HG03432 (cell line): ENCODE measurements around the gene CACNA1H.

ENCODE experiments used
- ATAC-seq: cut with Tn5 transposase; IDR thresholded peaks from one replicate; pipeline ENCODE4 v1.9.1; 2021; ENCODE audit warnings: mild to moderate bottlenecking, moderate library complexity; ENCODE audit not compliant: unreplicated experiment

The CACNA1H gene

DNA sequence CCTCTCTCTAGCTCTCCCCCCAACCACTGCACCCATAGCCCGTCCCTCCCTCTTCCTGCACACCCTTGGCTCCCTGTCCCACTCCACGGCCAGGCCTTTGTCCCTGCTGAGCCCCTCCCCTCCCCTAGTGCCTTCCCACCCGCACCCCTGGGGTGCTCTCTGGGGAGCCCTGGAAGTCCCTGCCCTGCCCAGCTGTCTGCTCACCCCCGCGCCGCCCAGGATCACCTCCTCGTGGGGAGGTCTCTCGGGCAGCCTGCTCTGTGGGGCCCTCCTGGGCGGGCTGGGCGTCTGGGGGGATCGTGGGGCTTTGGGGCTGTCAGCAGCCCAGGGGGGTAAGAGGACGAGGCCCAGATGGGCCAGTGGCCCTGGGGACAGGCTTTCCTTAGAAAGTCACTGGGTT, 18.1 kb downstream of the CACNA1H start:
- no peak for ATAC-seq

DNA sequence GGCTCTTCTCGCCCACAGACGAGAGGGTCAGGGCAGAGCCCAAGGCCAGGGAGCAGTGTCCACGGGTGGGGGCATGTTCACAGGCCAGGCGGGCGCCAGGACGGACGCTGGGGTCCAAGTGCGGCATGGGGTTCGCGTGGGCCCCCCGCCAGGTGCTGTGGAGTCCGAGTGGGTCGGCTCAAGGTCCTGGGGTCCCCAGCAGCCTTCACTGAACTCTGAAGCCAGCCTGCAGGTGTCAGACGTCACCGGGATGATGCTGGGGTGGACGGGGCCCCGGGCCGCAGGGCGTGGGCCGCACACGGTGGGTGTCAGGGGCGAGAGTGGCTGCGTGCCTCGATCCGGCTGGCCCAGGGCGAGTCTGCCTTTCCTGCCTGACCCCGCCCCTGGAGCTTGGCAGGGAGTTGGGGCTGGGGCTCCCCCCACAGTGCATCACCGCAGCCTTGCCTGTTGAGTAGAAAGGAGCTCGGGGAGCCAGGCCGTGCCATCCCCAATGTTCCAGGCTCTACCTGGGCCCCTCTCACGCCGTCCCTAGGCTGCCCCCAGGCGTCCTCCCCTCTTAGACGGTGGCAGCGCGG, 19.0 kb downstream of the CACNA1H start:
- no peak for ATAC-seq

DNA sequence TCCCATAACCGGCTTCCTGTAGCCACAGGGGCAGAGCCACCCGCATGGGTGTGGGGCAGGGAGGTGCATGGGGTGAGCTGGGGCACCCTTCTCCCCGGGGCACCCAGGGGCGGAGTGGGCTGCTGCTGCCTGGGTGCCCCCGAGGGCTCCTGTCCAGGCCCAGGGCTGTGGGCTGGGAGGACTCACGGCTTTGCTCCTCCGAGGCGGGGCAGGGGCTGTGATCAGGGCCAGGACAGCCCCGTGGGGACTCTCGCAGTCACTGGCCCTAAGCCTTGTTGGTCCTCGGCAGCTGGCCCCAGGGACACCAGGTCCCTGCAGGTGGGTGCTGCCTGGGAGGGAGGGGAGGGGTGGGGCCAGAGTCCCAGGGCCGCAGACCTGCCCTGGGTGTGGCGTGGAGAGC, 19.7 kb downstream of the CACNA1H start:
- ATAC-seq, result no peak

DNA sequence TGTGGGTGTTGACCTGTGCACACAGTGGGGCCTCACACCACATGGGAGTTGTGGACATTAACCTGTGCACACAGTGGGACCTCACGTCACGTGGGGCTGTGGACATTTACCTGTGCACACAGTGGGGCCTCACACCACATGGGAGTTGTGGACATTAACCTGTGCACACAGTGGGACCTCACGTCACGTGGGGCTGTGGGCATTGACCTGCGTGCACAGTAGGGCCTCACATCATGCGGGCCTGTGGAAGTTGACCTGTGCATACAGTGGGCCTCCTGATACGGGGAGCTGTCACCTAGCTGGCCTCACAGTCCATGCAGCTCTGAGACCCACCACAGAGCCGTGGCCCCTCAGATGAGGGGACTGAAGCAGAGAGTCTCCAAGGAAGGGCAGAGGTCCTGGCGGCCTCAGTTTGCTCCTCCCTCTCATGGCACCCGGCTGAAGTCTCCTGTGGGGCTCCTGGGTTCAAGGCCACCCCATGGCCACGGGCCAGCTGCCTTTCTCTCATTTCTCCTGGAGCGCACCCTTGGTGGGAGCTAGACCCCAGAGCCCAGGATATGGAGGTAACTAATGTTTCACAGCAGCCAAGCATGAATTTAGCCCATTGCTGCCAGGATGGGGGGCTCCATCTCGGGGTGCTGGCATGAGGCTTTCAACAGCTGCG, 21.0 kb downstream of the CACNA1H start:
- ATAC-seq, result no peak

DNA sequence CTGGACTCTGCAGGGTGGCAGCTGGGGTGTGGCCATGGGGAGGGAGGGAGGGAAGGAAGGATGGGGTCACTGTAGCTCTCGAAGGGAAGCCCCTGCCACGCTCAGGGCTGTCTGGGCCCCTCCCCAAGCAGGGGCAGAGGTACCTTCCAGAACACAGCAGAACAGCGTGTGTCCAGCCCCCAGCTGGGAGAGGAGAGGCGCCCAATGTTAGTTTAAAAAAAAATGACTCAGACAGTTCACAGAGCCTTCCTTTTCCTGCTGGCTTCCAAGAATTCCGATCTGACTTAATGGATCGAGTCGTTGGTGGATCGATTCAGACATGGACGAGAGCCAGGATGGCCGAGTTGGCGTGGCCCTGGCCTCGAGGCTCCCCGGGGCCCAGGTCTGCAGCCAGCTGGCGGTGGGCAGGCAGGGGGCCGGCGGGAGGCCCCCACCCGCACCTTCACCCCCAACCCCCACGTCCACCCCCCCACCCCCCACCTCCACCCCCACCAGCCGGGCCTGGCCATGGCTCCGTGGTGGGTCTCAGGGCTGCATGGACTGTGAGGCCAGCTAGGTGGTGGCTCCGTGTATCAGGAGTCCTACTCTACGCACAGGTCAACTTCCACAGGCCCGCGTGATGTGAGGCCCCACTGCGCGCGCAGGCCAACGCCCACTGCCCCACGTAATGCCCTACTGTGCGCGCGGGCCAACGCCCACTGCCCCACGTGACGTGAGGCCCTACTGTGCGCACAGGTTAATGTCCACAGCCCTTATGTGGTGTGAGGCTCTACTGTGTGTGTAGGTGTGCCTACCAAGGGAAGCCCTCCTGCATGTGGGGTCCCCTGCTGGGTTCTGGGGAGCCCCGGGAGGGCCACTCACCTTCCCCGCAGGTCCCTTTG, 21.8 kb downstream of the CACNA1H start:
- no peak for ATAC-seq

DNA sequence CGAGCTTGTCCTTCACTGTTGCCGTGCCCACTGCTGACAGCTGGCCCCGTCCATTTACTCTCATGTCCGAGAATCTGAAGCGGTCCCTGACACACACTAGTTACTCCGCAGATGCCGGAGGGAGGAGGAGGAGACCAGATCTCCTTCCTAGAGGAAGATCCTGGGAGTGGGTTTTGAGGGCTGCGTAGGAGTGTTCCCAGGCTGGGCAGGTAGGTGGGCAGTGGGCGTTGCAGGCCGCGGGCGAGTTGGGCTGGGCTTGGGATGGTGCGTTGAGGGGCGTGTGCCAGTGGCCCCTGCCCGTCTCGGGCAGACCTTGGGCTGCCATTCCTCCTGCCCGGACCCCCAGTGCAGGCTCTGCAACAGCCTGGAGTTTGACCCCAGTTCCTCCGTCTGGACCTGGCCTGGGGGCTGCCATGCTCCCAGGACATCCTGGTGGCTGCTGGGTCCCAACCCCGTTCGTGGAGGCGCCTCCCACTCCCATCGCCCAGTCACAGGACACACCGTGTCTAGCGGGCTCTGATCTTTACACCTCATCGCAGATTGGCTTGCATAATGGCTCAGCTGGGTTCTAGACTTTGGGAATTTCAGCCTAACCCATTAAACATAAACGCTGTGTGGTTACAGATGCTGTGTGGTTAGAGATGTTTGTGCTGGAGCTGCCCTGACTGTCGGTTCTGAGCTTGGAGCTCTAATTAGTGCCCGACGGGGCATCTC, 22.8 kb downstream of the CACNA1H start:
- no peak for ATAC-seq

DNA sequence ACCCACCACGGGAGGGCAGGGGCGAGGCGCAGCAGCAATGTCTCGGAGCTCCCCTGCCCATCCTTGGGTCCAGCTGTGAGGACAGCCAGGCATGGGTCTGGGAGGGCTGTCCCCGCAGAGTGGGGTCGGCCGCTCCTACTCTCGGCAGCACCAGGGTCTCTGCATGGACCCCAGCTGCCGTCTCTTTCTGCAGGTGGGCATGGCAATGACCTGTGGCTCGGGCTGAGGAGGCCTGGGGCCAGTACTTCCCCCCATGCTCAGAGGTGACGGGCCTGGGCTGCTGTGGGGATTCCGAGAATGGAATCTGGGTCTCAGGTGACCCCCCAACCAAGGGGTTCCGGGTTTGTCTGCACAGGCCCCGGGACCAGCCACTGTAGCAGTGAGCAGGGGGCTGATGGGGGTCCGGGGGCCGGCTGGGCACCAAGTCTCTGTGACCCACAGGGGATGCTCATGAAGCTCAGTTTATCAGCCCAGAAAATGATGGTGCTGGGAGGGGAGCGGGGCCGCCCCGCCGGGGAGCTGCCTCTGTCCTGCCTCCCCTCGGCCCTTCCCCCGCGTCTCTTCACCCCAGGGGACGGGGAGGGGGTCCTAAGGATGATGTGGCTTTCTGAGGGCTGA, 23.5 kb downstream of the CACNA1H start:
- ATAC-seq, result no peak

DNA sequence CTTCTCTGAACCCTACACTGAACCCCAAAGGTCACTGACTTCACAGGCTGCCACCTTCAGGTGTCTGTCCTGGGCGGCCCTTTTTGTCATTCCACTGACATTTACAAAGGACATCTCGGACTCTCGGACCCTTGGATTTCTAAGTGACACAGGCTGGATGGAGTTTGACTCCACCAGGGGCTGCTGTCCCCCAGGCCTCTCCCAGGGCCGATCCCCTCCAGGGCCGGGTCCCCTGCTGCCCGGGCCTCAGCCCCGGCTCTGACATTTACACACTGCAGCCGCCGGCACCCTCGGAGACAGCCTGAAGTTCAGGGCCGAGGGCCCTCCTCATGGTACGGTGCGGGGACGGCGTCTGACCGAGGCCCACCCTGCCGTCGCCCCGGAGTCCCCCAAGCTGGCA, 24.1 kb downstream of the CACNA1H start:
- ATAC-seq, result no peak

DNA sequence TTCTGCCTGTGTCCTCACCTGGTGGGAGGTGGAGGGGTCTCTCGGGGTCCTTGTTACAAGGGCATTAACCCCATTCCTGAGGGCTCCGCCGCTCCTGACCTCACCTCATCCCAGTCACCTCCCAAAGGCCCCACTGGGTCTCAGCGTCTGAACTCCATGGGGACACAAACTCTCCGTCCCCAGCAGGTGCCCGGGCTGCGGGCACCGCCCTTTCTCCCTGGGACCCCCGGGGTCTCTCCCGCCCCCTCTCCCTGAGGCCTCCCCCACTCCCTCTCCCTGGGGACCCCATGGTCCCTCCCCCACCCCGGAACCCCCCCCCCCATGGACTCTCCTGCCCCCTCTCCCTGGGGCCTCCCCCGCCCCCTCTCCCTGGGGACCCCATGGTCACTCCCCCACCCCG, 24.8 kb downstream of the CACNA1H start:
- no peak for ATAC-seq

DNA sequence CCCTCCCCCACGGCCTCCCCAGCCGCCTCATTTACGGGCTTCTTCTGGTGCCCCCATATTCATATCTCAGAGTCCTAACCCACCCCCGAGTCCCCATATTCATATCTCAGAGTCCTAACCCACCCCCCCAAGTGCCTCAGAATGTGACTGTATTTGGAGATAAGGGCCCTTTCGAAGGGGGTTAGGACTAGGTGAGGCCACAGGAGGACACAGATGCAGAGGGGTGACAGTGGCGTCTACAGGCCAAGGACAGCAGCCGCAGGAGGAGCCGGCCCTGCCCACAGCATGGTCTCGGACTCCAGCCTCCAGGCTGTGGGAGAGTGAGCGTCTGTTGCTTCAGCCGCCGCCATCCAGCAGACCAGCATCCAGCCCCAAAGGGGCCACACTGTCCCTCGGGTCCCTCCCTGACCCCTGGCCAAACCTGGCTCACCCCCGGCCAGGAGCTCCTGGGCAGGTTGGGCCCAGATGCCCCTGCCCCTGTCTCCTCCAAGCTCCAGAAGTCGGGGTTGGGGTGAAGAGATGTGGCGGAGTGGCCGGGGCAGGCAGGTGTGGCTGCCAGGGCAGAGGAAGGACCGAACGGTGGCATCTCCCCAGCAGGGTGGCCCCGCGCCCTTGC, 25.5 kb downstream of the CACNA1H start:
- no peak for ATAC-seq

DNA sequence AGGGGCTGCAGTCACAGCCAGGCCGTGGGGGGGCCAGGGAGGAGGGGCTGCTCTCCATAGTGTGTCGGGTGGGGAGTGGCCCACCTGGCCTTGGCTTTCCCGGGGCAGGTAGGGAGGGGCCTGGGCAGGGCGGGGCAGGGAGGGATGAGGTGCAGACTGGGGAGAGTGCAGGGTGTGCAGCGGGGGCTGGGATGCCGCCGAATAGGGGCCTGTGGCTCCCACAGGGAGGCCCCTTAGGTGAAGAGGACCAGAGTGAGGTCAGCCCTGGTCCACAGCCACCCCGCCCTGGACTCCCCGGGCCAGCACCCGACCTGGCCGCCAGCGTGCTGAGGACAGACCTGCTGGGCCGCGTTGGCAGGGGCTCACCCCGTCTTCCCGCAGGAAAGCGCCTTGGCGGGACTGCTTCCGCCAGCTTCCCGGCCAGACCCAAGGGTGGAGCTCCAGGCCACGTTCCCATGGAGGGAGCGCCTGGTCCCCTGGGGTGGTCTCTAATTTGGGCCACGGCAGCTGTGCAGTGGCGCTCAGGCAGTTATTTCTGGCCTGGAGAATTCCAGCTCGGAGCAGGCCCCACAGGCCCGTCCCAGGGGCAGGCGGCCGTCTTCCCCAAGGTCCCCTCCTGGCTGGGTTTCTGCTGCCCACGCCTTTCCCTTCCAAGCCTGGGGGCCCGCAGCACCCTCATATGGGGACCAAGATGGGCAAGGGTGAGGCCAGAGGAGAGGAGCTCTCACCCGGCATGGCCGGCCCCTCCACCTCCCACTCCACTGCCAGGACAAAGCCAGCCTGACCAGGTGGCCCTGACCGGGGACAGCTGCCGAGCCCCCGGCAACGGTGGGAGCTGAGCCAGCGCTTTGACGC, 27.9 kb downstream of the CACNA1H start:
- ATAC-seq, result no peak

DNA sequence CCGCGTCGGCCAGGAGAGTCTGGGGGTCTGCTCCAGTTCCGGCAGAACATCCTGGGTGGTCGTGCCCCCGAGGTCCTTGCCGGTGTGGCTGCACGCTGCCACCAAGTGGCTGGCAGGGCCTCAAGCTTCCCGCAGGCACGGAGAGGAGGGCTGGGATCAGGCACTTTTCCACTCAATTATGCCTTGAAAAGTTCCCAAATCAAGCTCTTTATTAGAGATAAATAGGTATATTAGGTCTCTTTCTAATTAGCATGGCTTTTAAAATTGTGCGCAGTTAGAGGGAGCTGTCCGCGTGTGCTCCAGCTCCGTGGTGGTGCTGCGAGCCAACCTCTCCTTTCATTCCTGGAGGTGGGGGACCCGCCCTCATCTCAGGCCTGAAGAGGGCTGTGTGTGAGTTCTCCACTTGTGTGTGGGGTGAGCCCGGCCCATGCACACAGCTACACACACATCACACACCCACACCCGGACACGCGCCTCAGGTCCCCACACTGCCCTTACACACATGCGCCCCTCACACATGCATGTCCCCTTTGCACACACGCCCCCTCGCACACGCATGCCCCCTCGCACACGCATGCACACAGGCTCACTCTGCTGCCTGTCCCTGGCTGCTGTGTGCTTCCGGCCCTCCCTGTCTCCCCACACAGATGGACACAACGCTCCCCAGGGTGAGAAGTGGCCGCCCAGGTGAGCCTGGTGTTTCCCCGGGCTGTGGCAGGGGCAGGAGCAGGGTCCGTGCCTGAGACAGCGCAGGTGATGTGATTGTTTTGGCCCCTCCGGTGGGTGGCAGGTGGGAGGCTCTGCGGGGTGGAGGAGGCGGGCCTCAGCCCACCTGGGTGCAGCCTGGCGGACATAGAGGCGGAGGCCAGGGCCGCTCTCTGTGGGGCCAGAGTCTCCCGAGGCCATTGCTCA, 28.8 kb downstream of the CACNA1H start:
- ATAC-seq, result no peak

DNA sequence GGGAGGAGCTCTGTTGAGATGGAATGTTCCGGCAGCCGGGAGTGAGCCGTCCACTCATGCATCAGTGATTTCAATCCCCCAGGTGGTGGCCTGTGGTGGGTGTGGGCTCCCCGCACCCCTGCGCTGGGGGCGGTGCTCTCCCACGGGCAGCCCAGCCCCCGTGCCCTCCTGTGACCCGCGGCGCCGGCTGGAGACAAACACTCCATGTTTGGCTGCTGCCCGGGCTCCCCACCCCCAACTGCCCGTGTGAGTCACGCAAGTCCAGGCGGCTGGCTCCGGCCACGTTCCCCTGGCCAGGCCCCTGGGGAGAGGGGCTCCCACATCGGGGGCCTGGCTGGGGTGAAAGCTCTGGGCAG, 29.4 kb downstream of the CACNA1H start:
- no peak for ATAC-seq

DNA sequence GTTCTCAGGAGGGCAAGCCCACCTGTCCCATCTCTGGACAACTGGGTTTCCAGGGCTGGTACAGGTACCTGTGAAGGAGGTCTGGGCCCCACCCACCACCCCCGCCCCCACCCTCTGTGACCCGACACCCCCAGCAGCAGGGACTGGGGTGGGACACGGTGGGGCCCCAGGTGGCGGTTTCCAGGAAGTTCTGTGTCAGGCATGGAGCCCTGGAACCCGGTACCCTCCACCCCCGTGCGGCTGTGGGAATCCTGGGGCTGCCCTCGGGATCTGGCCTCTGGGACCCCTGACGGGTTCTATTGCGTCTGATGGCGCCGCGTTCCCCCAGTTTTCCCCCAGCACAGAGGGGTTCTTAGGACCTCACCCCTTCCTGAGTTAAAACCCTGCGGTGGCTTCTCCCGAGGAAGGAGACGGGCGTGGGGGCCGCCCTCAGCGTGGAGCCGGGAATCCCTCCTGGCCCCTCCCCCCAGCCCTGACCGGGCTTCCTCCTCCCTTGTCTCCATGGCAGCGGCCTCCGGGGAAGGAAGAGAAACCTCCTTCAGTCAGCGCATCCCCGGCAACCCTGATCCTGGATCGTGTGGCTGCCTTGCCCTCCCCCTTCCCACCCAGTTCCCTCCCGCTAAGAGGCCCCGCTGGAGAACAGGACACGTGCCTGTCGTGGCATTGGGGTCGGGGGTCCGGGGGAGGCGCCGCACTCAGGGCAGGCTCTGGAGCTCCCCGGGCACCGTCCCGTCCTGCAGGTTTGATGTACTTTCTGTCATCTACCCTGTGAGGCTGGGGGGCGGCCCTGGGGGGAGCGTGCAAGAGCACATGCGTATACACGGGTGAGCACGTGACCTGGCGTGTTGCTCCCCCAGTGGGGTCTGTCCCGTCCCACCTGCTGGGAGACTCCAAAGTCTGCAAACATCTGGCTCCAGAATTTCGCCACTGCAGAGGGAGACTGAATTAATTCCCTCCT, 30.3 kb downstream of the CACNA1H start:
- no peak for ATAC-seq

DNA sequence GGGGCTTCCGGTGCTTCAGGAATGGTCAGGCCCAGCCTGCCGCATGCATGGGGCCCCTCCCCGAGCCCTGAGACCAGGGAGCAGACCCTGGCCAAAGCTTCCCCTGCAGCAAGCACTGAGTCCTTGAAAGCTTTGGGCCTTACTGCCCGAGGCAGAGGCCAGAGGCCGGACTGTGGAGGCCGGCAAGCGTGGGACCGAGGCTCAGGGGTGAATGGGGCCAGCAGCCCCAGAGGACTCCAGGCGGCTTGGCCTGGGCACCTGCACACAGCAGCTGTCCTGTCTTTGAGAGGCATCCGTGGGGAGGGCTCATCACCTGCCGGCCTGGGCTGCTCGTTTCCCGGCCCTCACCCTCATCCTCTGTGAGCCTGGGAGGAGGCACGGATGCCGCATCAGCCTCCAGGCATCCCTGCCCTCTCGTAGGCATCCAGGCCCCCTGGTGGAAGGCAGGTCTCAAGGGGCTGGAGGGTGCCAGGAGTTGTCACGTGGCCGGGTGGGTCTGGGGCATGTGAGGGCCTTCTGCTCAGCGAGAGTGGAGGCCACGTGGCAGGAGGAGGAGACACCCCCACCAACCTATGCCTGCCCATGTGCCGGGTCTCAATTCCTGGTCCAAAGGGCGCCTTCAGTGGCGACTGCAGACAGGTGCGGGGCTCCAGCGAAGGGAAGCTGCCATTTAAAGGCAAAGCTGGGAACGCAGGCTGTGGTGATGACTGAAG, 31.4 kb downstream of the CACNA1H start:
- ATAC-seq, result no peak

DNA sequence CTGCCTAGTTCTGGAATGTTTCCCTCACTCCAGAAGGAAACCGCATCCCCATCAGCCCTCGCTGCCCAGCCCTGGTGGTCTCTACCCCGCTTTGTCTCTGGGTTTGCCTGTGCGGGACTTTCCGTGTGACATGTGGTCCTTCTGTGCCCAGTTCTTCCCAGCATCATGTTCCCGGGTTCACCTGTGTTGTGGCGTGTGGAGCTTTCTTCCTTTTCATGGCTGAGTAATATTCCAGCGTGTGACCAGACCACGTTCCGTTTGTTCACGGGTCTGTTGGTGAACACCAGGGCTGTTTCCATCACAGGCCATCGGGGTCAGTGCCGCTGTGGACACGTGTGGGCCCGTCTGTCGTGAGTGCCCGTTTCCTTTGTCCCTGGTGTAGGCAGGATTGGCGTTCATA, 32.1 kb downstream of the CACNA1H start:
- ATAC-seq, result no peak
